Measurements from ENCODE around the gene SERPINA1.

SERPINA1 gene

GRCh38 chr14:94397289-94398181 lies 9.1 kb upstream of the SERPINA1 start:
- DNase-seq = no peak

GRCh38 chr14:94396628-94397225 lies 8.3 kb upstream of the SERPINA1 start:
- no peak for DNase-seq

- no peak for DNase-seq
Measured at GRCh38 chr14:94395888-94396574, 7.6 kb upstream of the SERPINA1 start.

GRCh38 chr14:94395282-94395887 lies 7.0 kb upstream of the SERPINA1 start:
- no peak for DNase-seq

GRCh38 chr14:94394581-94395207 lies 6.3 kb upstream of the SERPINA1 start:
- DNase-seq = peak; percentile 34

- DNase-seq = no peak
Measured at GRCh38 chr14:94394025-94394493, 5.7 kb upstream of the SERPINA1 start.

GRCh38 chr14:94393474-94393873 lies 5.1 kb upstream of the SERPINA1 start:
- no peak for DNase-seq

GRCh38 chr14:94392510-94392935 lies 4.1 kb upstream of the SERPINA1 start:
- peak; percentile 72 for DNase-seq

- no peak for DNase-seq
Measured at GRCh38 chr14:94391281-94391975, 3.0 kb upstream of the SERPINA1 start.

- no peak for DNase-seq
Measured at GRCh38 chr14:94390372-94391086, 2.1 kb upstream of the SERPINA1 start.

- DNase-seq = no peak
Measured at GRCh38 chr14:94389731-94390371, 1.4 kb upstream of the SERPINA1 start.

- no peak for DNase-seq
Measured at GRCh38 chr14:94389104-94389469, 685 bp upstream of the SERPINA1 start.

GRCh38 chr14:94388027-94388383 lies 397 bp downstream of the SERPINA1 start:
- DNase-seq = no peak

GRCh38 chr14:94387051-94388026 lies 1.1 kb downstream of the SERPINA1 start:
- DNase-seq = no peak

GRCh38 chr14:94386085-94387031 lies 2.0 kb downstream of the SERPINA1 start:
- DNase-seq = no peak

GRCh38 chr14:94385553-94386057 lies 2.8 kb downstream of the SERPINA1 start:
- no peak for DNase-seq

GRCh38 chr14:94384342-94384741 lies 4.1 kb downstream of the SERPINA1 start:
- no peak for DNase-seq

- no peak for DNase-seq
Measured at GRCh38 chr14:94383777-94384176, 4.6 kb downstream of the SERPINA1 start.
